NCI-H510A treated with DMSO at 0.1 percent for 48 hours (cell line): Measurements from ENCODE around the gene DPEP1.

ENCODE experiments used
- DNase-seq: peaks from one replicate; lab custom pipeline; 2025; lab: John Stamatoyannopoulos, UW

The DPEP1 gene

DNA sequence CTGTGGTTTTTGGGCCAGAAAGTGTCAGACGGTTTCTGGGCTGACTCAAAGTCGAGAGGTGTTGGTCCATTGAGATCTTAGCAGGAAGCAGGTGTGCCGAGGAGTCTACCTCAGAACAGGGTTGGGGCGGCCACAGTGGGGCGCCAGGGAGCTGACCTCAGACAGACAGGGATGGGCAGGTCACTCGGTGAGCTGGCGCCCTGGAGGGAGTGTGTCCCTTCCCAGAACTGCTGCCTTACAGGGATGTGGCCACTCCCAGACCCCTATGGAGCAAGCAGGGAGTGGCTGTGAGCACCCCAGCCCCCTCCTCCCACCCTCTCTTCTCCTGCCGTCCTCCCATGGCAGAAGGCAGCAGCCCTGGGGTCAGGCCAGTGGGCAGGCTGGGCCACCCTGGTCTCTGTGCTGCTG is 14.0 kb upstream of the DPEP1 start:
- peak; percentile 3 for DNase-seq

DNA sequence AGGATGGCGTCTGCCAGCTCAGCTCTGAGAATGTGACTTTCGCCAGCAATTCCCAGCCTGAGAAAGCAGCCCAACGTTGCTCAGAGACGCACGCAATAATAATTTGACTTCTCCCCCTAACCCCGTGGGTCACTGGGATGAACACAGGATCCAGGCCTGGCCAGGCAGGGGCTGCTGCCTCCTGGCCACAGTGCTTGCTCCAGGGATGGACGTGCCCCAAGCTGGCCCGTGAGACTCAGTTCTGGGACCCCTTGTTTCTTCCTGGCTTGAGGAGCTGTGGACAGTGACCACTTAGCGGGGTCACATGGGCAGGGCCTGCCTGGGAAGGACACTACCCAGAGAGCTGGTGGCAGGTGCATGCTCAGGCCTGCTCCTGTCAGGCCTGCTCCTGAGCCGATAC is 13.5 kb upstream of the DPEP1 start:
- no peak for DNase-seq

DNA sequence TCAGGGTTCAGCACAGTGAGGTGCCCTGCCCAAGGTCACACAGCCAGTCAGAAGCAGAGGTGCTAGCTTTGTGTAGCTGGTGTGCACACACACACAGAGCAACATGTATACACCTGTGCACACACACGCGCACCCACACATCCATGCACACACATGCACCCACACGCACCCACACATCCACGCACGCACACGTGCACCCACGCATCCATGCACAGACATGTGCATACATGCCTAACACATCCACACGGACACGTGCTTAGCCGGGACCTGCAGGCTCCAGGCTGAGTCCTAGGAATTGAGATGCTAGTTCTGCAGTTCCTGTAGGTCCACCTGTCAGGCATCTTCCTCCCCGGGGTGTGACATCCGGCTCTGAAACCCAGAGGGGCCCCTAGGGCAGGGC is 13.0 kb upstream of the DPEP1 start:
- no peak for DNase-seq

DNA sequence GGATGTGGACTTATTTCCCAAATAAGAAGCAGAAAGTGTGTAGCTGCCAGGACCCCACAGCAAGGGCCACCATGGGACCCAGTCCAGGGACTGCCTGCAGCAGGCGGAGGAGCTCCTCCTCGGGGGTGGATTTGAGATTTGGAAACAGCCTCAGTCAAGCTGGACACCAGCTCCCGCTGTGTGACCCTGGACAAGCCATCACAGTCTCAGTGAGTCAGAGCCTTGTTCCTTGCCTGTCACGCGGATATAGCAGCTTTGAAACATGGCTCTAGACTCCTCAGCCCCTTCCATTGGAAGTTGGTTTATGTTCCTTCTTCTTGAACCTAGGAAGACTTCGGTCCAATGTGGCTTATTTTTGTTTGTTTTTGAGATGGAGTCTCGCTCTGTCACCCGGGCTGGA is 12.5 kb upstream of the DPEP1 start:
- no peak for DNase-seq

DNA sequence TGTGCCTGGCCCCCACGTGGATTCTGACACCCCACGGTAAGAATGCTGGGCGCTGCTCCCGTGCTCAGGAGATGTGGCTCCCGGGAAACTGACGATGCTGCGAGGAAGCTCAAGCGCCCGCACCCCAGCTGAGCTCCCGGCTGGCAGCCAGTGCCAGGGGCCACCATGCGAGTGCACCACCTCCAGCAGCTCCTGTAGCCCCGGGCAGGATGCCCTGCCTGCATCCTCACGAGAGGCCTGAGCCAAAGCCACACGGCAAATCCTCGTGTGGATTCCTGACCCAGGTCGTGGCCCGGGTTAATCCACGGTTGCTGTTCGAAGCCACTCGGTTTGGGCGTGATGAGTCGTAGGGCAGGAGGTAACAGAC is 11.6 kb upstream of the DPEP1 start:
- no peak for DNase-seq

DNA sequence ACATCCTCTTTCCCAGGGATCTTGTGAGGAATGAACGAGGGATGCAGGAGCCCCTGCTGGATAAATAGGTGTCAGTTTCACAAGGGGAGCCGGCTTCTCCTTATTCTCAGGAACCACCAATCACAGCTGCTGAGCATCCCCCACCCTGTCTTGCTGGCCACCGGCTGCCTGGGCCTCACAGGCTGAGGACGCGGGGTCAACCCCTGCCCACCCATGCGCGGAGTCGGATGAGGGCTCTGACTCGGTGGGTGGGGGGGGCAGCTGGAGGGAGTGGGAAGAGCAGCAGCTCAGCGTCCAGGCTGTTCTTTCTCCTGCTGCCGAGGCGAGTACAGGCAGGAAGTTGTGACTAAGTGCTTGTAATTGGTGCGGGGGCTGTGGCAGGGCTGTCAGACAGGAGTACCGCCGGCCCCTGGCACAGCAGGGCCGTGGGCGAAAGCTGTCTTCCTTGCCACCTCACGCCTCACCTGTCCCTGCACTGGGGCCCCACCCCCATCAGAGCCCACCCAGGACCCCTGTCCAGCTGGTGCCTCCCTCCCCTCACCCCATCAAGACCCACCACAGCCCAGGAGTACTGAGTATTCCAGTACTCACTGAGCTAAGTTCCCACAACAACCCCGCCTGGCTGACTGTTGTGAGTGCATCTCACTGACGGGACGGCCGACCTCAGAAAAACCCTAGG is 11.0 kb upstream of the DPEP1 start:
- DNase-seq = peak; percentile 2

DNA sequence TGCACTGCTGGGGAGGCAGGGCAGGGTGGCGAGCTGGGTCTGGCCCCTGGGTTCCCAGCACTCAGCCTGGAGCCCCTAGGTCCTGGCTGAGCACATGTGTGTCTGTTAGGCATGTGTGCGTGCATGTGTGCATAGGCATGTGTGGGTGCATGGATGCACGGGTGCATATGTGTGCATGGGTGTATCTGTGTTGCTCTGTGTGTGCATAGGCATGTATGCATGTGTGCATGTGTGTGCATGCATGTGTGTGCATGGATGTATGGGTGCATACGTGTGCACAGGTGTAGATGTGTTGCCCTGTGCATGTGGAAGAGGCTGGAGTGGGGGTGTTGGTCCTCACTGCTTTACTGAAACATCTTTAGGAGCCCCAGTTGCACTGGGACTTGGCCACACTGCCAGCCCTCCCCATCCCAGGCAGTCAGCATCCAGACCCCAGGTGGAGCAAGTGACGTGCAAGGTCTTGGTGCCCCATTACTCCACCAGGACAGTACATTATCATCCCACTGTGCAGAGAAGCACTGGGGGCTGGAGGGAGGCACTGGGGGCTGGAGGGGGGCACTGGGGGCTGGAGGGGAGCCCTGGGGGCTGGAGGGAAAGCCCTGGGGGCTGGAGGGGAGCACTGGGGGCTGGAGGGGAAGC is 10.4 kb upstream of the DPEP1 start:
- no peak for DNase-seq

DNA sequence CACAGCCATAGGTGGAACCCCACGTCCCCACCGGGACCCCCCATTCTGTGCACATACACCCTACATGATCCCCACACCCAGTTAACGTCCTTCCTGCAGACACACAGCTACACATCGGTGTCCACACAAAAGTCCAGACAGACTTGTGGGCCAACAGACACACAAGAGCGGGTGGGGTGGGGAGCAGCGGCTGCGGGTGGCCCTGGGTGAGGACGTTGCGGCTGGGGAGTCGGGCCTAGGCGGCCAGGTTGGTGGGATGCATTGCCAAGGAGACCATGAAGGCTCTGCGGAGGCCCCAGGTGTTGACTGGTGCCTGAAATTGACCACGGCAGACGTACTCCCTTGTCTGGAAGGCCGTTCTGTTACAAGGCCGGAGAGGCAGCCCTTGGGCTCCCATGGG is 8.7 kb upstream of the DPEP1 start:
- no peak for DNase-seq

DNA sequence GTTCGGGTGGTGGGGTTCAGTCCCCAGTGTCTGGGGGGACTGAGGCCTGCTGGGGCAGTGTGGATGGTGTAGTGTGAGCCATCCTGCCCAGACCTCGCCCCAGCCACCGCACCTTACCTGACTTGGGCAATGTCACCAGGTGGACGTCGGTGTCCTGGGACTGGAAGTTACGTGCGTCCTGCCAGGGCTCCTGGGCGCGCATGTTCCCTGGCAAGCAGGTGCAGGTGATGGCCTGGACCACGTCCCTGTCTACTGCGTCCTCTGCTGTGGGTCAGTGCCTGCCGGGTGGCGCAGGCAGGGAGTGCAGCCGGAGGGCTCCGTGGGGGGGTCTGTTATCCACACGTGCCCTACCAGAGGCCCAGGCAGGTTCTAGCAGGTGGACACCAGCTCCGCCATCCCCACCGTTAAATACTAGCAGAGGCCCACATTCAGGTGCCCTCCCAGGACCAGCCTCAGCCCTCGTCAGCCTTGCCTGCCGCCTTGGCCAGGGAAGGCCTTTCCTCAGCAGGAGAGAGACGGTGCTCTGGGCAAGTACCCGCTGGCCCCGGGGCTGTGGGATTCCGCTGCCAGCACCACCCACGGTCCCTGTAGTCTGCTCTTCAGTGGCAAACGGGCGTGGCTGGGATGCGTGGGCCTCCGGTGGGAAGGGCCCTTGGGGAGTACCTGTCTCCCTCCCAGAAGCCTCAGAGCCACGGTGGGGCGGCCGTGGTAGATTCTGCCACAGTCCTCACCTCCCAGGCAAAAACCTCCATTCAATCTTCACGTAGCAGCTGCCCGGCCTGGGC is 8.1 kb upstream of the DPEP1 start:
- DNase-seq = no peak

DNA sequence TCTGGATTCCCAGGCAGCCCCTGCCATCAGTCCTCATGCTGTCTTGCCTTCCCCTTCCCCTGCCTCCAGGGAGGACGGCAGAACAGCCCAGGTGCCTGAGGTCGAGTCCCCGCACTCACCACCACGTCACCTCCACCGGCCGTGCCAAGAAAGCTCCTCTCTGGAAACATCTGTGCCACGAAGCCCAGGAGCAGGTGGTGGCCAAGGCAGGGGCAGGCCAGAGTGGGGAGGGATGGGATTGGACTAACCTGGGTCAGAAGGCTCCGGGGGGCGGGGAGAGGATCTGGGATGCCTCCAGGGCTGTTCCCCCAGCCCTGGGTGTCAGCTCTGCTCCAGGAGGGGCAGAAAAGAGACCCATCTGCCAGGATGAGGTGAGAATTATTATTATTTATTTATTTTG is 7.4 kb upstream of the DPEP1 start:
- no peak for DNase-seq

DNA sequence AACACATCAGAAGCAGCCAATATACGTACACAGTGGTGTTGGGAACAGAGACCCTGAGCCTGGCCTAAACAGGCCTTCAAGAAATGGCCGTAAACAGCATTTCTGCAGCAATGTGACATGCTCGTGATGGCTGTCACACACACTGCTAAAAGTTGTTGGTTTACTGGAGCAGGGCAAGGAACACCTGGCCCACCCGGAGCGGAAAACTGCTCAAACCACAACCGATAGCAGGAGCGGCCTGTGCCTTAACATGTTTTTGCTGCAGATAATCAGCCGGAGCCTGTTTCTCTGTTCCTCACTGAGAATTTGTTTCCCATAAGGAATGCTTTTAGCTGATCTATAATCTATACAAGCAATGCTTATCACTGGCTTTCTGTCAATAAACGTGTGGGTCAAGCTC is 6.0 kb upstream of the DPEP1 start:
- no peak for DNase-seq

DNA sequence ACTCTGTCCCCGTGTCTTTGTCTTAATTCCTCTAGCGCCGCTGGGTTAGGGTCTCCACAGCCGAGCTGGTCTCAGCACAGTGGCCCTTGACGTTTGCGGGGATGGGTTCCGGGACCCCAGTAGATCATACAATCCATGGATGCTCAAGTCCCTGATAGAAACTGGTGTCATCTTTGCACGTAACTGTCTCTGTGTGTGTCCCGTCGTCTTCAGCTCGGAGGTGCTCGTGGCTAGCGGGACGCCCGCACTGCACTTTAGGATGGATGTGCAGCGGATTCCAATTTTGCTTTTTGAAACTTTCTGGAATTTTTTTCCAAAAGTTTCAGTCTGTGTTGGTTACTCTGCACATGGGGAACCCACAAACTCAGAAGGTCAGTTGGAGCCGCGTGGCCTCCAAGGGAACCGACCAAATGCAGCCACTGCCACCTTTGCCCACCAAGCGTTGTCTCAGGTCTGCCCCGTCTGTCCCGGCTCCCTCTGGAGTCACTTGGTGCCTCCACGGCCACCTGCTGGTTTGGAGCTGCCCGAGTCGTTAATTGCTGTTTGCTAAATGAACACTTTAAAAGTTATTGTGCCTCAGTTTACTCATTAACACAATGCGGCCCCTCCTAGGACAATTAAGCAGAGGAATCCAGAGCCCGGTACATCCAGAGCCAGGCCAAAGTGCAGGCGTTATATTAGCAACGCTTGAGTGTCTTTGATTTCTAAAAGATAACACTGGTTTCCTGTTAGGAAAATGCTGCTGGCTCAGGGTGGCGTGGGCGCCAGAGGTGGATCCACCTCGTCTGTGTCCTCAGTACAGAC is 5.3 kb upstream of the DPEP1 start:
- DNase-seq = no peak

DNA sequence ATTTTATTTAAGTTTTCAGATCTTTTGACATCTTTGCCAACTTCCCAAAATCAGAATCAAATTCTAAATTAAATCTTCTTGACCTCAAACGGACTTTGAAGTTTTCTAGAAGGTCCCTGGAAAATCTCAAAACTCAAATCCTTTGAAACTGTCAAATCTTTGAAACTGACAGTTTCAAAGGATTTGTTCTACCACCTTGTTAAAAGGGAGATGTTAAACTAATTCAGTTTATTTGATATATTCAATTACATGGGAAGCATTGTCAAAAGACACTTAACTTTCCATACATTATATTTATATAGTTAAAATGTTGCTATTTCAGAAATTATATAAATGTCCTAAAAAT is 3.4 kb upstream of the DPEP1 start:
- DNase-seq = no peak

DNA sequence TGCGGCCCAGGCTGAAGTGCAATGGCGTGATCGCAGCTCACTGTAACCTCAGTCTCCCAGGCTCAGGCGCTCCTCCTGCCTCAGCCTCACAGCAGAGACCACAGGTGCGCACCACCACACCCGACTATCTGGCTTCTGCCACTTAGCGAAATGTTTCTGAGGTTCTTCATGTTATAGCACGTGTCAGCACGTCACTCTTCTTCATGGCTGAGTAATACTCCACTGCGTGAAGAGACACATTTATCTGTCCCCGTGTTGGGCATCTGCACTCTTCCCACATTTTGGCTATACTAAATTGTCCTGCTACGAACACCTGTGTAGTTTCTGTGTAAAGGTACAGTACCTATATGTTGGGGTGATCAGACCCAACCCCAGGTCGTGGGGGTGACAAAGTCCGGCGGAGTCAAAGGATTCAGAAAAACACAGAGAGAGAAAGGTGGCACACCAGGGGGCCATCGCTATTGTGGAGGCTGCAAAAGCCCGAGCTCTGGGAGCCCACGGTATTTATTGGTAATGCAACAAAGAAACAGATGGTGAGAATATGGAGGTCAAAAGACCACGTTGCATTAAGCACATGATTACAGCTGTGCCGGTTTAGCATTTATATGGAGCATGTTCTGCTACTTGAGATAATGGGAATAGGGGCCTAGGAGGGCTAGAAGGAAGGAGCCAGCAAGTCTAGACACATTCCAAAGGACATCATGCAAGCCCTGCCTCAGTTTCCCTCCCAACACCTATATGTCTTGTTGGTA is 851 bp upstream of the DPEP1 start:
- no peak for DNase-seq

DNA sequence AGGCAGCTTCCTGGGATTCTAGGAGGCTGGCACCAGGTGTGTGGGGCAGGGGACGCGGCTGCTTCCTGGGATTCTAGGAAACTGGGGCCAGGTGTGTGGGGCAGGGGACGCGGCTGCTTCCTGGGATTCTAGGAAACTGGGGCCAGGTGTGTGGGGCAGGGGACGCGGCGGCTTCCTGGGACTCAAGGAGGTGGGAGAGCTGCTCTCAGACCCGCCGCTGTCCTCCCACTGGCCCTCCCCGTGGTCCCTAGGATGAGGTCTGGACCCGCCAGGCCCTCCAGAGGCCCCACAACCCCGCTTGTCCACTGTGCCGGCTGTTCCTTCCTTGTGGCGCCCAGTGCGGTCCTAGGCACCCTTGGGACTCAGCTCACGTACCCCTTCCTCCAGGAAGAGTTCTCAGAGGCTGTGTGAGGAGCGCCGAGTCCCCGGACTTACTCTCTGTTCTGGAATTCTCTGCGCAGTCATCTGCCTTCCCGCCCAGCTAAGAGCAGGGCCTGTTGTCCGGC is 565 bp downstream of the DPEP1 start:
- DNase-seq = no peak

DNA sequence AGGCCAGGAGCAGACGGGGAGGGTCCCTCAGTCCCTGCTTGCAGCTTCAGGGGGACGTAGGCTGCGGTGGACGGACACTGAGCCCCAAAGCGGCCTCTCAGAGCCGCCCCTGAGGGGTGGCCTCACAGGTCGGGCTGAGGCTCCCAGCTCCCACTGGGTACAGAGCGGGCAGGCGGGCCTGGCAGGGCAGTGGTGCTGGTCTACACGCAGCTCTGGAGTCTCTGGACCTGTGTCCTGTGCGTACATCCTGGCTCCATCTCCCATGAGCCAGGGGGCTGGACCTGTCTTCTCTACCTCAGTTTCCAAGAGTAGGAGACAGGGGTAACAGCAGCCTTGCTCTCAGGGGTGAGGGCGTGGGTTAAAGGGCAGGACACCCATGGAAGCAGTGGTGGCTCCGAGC is 1.7 kb downstream of the DPEP1 start:
- DNase-seq = no peak

DNA sequence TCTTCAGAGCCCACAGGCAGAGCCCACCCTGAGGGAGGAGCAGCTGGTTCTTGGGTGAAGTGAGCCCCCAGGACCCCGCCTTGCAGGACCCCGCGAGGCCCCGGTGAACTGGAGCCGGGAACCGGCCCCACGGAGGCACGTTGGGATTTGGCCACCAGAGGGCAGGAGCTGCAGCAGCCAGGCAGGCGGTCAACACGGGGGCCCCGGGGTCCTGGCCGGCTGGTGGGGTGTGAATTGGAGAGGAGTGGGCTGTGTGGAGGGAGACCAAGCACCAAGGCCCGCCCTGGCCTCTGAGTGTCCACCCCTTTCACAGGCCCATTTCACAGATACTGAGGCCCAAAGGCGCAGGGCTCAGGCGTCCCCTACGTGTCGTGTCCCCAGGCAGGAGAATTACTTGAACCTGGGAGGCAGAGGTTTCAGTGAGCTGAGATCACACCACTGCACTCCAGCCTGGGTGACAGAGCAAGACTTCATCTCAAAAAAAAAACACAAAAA is 2.2 kb downstream of the DPEP1 start:
- no peak for DNase-seq

DNA sequence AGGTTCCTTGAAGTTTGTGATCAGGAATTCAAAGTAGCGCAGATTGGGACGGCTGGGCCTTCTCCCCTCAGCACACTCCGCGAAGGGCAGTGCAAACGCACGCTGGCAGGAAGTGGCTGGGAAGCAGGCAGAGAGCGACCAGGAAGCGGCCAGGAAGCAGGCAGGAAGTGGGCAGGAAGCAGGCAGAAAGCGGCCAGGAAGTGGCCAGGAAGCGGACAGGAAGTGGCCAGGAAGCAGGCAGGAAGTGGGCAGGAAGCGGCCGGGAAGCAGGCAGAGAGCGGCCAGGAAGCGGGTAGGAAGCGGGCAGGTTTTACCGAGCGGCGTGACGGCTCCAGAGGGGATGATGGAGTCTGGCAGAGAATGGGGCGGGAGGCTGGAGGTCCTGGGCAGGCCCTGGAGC is 3.2 kb downstream of the DPEP1 start:
- no peak for DNase-seq

DNA sequence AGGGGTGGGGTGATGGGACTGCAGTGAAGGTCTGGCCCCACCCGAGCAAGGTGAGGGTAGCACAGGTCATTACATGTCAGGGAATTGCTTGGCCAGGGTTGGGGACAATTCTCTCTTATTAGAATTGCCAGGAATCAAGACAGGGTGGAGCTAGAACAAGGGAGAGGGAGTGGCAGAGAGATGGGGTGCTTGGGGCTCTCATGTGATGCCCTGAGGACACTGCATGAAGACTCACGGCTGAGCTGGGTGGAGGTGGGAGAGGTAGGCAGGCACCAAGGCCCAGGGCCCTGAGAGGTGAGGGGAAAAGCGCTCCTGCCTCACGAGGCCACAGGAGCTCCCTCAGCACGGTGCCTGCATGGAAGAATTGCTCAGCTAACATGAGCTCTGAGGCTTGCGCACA is 3.6 kb downstream of the DPEP1 start:
- no peak for DNase-seq

DNA sequence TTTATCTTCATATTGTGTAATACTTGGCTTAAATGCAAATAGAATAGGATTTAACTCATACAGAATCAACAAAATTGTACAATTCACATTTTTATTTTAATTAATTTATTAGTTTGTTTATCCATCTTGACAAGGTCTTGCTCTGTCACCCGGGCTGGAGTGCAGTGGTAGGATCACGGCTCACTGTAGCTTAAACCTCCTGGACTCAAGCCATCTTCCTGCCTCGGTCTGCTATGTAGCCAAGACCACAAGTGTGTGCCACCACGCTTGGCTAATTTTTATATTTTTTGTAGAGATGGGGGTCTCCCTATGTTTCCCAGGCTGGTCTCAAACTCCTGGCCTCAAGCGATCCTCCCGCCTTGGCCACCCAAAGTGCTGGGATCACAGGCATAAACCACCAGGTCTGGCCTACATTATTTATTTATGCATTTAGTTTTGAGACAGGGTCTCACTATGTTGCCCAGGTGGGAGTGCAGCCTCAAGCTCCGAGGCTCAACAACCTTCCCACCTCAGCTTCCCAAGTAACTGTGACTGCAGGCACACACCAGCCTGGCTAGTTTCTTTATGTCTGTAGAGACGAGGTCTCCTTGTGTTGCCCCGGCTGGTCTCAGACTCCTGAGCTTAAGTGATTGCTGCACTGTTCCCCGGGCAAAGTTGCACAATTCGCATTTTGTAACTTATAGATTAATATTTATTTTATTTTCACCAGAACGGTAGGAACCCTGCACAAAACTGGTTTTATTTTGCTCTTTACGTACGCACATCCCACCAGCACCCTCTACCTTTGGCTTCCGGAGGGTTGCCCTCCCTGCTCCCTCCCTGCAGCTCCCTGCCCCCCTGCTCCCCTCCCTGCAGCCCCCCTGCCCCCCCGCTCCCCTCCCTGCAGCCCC is 4.9 kb downstream of the DPEP1 start:
- DNase-seq = no peak

DNA sequence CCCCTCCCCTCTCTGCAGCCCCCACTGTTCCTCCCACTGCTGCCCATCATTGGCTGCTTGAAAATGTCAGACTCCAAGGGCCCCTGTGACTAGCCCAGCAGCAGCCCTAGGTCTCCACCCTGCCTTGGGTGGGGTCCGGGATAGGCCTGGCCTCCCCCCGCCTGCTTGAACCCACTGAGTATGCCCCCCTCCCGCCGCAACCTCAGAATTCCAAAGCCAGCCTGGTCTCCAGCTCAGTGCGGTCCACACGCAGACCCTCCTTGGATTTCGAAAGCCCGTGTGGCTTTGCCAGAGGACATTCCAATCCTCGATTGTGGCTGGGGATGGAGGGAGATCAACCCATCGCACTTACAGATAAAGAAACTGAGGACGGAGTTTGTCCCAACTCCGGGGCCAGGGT is 6.4 kb downstream of the DPEP1 start:
- no peak for DNase-seq
